Effector CD4-positive, alpha-beta T cell (primary cell): Measurements from ENCODE around the gene CRYZ.
"Not testable (repeated sequence)": the region's sequence is repeated elsewhere in the genome, so short reads cannot be mapped to it uniquely, and the experiment has no call there.

Source experiments
- DNase-seq: peaks from one replicate; pipeline ENCODE4 v3.0.0-alpha.2; 2020

Gene CRYZ

DNA sequence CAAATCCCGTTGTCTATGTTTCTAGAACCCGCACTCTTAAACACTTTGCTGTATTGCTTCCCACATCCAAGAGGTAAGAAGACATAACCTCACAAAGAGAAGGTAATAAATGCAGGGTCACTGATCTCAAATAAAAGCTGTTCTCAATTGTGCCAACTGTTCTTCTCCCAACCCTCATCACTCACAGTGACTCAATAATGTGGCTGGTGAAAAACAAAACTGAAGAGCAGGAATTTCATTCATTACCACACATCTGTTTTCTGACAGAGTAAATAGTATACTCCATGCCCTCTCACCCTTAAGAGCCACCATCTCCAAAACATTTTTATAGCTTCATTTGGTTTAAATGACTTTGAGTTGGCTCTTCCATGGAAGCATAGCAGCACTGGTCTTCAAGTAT lies 53.0 kb downstream of the CRYZ start:
- no peak for DNase-seq

- DNase-seq: no peak
Observed at GRCh38 chr1:74677926-74678325, 54.9 kb downstream of the CRYZ start.

DNA sequence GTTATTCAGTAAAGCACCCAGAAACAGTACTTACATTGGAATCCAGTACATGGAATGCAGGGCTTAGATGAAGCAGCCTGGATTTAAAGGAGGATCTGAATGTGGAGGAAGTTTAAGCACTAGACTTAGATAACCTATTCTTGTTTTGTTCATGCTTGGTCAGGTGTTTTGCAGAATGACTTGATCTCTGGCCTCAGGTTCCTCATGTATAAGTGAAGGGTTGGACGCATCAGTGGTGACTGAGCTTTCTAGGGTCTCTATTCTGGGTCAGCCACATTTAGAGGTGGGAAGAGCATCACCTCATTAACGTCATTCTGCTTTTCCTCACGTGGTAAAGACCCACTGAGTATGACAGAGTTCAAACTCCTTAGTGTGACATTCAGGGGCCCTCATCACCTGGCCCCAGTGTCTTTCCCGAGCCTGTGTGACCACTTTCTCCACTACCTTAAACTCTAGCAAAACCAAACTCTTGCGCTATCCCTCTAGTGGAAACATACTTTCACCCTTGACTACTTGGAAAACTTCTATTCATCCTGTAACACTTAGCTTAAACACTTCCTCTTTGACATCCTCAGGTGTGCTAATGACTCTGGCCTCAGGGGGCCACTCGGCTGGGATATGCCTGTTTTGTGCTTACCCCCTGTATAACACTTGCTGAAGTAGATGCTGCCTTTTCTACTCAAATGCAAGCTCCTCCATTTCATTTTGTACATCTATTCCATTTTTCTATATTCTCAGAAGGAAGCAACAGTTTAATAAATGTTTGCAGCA lies 58.4 kb downstream of the CRYZ start:
- DNase-seq: no peak

- no peak for DNase-seq
Observed at GRCh38 chr1:74673351-74674111, 59.3 kb downstream of the CRYZ start, which contains the start of gene ERICH3. Gene ERICH3, minus strand, starts transcription at chr1:74673792. Its CDS starts 273 bp downstream, at chr1:74673519.

GRCh38 chr1:74670866-74671265 lies 62.0 kb downstream of the CRYZ start:
- not testable (repeated sequence) for DNase-seq
